Right forelimb (tissue), 1 donor: ENCODE results near the gene MED12L.

Experiments
- DNase-seq: peaks from one replicate; pipeline ENCODE4 v3.0.0-alpha.2; 2018

The MED12L gene

GRCh38 chr3:151330379-151330778 is 244.9 kb downstream of the MED12L start:
- no peak for DNase-seq

DNA sequence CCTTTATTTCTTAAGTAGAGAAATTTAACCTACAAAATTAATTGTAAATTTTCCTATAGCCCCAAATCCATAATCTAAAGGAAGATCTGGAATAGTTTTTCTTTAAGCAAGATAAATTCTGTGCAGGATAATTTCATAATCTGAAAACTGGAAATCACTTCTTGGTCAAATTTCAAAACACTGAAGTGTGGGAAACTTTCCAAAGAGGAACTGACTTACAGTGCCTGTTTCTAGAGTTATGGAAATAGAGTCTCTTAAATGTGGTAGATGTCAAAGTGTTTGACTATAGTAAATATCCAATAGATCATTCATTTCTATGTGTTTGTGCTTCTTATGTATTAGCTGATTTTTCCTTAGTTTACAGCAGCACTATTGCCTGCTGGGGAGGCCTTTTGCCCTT is 245.4 kb downstream of the MED12L start:
- DNase-seq, result no peak

GRCh38 chr3:151331696-151332095 is 246.2 kb downstream of the MED12L start:
- no peak for DNase-seq

DNA sequence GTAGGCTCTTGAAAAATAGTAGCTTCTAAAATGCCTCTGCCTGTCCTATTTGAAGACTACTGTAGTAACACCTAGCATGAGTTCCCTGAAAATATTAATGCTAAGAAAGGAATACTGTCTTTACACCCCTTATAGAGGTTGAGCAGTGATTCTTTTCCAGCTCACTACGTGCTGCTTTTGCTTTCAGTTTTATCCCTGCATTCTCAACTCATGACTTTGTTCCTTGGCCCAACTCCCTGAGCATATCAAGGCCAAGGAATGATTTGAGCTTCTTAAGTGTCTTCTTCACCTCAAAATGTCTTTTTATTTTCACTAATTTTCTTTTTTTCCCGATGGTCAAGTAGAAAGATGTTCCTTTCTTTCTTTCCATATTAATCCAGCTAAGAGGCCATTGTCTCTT is 260.4 kb downstream of the MED12L start:
- no peak for DNase-seq

- no peak for DNase-seq
These were observed 260.8 kb downstream of the MED12L start for GRCh38 chr3:151346292-151346691.

GRCh38 chr3:151347432-151347831 is 262.0 kb downstream of the MED12L start:
- DNase-seq, result no peak

DNA sequence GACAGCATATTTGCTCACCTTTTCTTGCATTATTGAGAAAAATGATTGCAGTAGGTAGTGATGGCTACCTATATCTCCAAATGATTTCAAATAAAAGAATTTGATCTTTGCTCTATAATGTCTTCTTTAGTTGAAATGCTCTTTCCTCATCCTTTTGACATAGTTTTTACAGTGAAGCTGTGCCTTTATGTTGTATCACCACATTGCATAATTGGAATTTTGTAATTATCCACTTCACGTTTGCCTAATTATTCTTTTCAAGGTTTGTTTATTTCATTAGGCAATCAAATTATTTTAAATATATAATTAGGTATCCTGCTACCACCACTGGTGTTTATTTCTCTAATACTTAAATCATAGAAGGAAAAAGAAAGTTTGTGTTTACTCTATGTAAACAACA is 265.2 kb downstream of the MED12L start:
- DNase-seq, result no peak

DNA sequence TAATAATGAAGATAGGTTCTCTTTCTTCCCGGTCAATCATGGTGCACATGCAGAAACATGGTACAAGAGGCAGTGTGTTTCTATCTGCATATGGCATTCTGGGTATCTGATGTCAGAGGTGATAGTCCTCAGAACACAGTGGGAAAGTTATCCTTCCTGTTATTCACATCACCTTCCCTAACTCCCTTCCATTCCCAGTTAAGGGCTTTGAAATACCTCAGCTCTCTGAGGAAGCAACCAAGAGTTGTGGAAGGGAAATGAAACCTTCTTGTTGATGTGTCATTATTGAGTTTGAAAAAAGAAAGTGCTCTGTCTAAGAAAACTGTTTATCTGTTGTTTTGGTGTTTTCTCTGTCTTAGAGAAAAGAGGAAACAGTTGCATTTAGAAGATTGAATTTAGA is 265.8 kb downstream of the MED12L start:
- DNase-seq, result no peak

DNA sequence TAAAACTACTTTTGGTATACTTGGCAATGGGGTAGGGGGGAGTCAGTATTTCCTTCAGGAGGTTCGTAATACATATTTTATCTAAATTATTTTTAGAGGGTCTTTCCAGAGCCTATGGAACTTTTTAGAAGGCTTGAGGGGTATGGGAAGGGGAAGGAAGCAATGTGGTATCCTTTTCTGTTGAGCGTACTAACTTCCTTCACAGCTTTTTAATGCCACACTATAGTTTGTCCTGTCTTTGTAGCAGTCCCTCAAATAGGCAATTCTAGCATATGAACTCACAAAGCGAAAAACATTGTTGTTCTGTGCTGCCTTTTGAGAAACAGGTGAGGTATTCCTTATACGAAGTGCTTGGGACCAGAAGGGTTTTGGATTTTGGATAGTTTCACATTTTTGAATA is 266.2 kb downstream of the MED12L start:
- DNase-seq, result no peak

GRCh38 chr3:151356794-151357462 is 271.5 kb downstream of the MED12L start:
- no peak for DNase-seq

DNA sequence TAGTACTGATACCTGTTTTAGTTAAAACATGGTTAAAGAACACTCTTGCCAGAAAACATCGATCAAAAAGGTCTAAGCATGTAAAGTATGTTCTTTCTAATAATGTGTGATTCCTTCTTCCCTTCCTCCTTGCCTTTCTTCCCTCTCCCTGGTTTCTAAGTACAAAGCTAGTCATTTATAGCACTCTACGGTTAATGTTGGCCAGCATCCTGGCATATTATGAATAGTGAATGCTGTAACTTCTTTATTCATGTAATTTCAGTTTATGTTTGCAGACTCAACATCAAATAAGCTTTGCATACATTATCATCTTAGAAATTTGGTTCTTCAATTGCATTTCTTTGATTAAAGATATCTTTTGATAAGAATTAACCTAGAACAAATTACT is 272.0 kb downstream of the MED12L start:
- DNase-seq, result no peak

- no peak for DNase-seq
These were observed 277.3 kb downstream of the MED12L start for GRCh38 chr3:151362751-151363174.

- no peak for DNase-seq
These were observed 281.5 kb downstream of the MED12L start for GRCh38 chr3:151366993-151367392.

DNA sequence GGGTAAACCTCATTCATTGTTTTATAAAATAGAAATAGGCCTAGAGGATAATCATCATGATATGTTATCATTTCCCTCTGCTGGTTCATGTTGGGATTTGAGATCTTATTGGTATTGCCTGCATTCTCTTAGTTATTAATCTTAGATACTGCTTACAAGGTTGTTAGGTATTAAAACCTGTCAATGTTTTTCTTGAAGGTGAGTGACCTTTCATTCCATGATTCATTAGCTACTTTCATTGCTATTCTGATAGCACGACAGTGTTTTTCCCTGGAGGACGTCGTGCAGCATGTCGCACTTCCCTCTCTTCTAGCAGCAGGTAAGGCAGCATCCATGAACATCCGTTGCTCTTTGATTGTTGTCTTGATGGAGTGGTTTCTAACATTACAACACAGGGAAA is 282.0 kb downstream of the MED12L start:
- no peak for DNase-seq

DNA sequence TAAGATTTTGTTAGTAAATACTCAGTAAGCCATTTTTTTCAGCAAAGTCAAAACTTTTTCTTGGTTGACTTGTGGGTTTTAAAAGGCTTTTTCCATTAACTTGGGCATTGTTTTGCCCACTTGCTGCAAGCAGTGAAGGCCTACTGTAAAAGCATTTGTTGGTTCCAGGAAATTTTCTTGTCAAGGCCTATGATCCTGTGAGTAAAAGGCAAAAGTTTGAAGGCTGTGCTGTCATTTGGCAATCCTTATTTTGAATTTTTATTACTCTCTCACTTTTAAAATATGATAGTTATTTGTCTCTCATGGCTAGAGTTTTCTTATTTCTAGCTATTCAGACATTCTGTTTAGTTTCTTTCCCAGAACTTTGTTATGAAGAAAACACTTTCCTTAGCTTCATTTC is 286.1 kb downstream of the MED12L start:
- no peak for DNase-seq

DNA sequence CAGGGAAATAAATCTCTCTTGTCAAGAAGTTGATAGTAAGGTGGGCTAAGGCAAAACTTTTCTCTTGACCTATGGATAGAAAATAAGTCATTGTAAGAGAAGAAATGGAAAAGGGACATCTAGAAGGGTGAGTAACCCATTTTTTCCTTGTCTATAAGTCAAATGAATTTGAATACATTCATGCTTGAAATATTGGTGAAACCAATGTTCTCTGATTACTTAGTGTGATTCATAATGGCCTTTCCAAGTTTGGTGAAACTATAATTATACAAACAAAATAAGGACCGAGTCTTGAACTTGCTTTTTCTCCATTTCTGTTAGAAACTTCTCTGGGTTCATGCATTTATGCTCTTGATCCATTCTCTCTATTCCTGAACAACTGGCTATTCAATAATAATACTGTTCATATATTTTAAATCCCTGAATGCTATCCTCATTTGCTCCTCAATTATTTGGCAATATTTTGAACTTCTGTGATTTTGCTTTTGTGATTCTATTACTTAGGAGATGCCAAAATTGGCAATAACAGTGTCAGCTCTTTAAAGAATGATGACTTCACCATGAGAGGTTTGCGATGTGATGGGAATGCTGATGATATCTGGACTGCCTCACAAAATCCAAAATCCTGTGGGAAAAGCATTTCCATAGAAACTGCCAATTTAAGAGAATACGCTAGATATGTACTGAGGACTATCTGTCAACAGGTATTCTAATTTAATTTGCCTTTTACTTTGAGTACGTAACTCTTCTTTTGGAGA is 286.8 kb downstream of the MED12L start:
- DNase-seq, result no peak

DNA sequence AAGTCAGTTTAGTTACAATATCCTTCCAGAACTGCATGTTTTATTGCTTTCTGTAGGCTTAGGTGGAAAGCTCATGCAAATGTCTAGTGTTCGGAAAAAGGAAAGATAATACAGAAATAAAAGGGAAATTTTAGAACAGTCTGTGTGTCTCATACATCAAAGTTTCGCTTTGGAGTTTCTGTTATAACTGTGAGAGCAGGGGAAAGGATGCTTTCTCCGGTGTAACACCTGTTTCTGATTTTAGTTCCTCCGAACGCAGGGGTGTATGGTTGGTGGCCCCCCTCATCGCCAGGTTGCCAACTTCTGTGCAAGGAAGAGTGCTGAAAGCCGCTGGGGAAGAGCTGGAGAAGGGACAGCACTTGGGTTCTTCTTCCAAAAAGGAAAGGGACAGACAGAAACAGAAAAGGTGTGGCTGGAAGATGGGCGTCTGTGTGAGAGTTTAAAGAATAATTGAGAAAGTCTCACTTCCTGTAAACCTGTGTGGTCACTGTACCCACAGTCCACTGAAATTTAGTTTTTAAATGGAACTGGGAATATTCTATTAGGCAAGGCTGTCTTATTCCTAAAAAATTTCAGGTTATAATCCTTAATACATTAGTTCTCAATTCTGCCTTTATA is 292.4 kb downstream of the MED12L start:
- DNase-seq, result no peak

DNA sequence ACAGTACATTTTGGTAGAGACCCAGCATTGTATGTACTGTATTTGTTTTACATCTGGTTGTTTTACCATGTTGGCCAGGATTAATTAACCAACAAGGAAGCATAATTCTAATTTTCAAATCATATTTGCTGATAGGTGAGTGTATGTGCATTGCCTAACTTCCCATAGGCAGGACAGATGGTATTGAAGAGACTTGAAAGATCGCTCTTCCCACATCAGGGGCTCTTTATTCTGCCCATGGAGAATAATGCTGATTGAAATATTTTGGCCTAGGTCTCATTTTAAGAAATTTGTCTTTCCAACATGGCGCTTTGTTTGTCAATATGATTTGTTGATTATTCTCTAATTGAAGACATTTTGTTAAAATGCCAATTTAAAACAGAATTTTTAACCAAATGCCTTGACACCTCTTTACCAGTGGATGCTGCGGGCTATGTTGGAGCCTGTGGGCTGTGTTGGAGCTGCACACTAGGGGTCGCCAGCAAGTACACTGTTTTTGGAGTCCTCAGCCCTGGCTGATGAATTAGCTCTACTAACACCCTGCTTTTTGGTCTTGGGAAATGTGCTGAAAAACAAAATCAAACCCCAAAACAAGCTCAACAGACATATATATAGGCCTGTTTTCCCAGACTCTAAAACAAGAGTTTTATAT is 293.7 kb downstream of the MED12L start:
- DNase-seq, result no peak

DNA sequence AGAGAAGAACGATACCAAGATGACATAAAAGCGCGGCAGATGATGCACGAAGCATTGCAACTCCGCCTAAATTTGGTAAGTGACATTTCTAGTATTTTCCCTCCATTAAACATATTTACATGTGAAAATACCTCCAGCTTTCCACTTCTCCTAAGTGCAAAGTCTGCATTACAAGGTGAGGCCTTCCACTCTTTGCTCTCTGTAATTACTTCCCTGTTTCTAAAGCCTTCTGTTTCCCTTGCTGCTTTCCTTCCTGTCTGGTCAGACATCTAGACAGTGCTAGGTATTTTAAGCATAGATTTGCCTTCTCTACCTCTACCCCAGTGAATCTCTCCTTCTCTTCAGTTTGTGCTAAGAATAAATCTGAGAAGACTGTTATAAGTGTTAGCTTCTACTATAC is 297.2 kb downstream of the MED12L start:
- DNase-seq, result no peak

DNA sequence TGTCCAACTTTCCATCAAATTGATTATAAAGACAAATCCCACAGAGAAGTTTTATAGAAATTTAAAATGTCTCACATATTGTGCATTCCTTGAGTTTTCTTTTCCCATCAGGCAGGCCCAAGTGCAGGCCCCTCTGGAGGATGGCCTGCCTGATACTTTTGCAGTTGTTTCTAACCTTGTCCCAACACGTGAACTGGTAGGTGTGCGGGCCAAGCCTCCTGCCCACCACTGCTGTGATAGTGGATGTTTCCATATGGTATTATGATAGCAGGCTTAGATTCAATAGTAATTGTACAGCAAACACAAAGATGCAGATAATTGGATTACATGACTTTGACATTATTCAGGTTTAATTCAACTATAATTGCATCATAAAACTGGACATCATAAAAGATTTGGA is 297.6 kb downstream of the MED12L start:
- no peak for DNase-seq

GRCh38 chr3:151383956-151384355 is 298.5 kb downstream of the MED12L start:
- DNase-seq, result no peak

DNA sequence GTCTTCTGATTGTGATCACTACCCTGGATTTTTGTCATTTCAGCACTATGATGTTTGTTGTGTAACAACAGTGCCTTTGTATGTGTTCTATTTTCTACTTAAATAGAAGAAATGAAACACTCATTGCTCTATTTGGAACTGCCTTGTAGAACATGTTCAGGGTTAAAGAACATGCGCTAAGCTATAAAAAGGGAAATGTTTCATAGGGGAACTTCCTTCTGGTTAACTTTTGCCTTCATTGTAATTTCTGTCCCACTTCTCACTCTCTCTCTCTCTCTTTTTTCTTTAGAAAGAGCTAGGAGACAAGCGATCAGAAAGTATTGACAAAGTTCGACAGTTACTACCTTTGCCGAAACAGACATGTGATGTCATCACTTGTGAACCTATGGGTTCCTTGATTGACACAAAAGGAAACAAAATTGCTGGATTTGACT is 299.3 kb downstream of the MED12L start, which contains the start of gene P2RY12:
Gene P2RY12 (minus strand): TSS at position 13 of the 434 bp plus-strand sequence. CDS start 45,908 bp downstream, outside the sequence.
- no peak for DNase-seq

GRCh38 chr3:151386056-151386455 is 300.6 kb downstream of the MED12L start:
- DNase-seq, result no peak

- DNase-seq, result no peak
These were observed 302.0 kb downstream of the MED12L start for GRCh38 chr3:151387432-151387831.
